ENCODE measurements around the gene TCAF1.

TCAF1 gene, protein sequence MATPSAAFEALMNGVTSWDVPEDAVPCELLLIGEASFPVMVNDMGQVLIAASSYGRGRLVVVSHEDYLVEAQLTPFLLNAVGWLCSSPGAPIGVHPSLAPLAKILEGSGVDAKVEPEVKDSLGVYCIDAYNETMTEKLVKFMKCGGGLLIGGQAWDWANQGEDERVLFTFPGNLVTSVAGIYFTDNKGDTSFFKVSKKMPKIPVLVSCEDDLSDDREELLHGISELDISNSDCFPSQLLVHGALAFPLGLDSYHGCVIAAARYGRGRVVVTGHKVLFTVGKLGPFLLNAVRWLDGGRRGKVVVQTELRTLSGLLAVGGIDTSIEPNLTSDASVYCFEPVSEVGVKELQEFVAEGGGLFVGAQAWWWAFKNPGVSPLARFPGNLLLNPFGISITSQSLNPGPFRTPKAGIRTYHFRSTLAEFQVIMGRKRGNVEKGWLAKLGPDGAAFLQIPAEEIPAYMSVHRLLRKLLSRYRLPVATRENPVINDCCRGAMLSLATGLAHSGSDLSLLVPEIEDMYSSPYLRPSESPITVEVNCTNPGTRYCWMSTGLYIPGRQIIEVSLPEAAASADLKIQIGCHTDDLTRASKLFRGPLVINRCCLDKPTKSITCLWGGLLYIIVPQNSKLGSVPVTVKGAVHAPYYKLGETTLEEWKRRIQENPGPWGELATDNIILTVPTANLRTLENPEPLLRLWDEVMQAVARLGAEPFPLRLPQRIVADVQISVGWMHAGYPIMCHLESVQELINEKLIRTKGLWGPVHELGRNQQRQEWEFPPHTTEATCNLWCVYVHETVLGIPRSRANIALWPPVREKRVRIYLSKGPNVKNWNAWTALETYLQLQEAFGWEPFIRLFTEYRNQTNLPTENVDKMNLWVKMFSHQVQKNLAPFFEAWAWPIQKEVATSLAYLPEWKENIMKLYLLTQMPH

DNA sequence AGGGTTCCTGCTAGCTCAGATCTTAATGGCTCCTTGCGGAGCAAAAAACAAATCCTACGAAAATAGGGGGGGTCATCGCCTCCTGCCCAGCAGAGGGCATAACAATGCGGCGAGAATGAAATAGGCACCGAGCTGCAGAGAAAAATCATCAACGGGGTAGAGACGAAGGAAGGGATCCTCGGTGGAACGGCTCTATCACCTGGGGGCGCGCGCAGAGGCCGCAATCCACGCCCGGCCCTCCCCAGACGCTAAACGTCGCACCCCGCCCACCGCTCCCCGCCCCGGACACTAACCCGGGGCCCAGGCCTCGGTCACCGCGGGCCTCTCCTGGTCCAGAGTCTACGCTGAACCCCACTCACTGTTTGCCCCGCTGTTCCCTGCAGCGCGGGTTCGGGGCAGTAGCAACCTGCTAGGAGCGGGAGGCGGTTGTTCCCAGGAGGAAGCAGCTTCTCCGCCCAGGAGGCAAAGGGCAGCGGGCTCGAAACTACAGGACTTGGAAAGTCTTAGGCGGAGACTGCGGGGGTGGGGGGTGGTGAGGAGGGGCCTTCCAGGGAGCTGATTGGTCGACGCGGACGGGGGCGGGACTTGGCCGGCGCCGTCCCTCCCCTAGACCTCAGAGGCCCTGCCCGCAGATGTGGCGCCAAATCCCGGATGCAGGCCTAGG, at the start of gene TCAF1:
Gene TCAF1 (minus strand): TSS at position 509 of the 664 bp plus-strand sequence. CDS start 25,568 bp downstream, outside the sequence.
- H3K27ac ChIP-seq: peak within 1 kb of the TSS; percentile 95
- TF ChIP-seq, protein P1, sequence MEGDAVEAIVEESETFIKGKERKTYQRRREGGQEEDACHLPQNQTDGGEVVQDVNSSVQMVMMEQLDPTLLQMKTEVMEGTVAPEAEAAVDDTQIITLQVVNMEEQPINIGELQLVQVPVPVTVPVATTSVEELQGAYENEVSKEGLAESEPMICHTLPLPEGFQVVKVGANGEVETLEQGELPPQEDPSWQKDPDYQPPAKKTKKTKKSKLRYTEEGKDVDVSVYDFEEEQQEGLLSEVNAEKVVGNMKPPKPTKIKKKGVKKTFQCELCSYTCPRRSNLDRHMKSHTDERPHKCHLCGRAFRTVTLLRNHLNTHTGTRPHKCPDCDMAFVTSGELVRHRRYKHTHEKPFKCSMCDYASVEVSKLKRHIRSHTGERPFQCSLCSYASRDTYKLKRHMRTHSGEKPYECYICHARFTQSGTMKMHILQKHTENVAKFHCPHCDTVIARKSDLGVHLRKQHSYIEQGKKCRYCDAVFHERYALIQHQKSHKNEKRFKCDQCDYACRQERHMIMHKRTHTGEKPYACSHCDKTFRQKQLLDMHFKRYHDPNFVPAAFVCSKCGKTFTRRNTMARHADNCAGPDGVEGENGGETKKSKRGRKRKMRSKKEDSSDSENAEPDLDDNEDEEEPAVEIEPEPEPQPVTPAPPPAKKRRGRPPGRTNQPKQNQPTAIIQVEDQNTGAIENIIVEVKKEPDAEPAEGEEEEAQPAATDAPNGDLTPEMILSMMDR (IDR thresholded peaks at IDR 0.05): peak; percentile 69
- no peak for TF ChIP-seq ZFX (IDR thresholded peaks at IDR 0.05; ENCODE audit: borderline replicate concordance)

DNA sequence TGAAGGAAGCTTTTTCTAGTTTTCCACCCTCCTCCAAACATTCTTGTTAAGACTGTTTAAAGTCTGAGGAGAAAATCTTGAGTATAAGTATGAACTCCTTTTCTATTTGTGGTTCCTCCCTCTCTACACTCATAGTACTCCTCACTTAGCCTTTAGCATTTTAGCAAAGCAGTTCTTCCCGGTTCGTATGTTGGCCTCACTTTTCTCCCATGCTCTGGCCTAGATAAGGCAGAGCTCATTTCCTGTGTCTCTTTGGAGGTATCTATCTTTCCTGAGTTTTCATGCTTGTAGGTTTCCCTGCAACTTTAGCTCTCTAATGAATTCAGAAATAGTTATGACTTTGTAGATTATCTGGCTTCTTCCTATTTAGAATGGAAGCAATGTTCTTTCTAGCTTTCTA, 46.8 kb upstream of the TCAF1 start:
- TF ChIP-seq ZFX (IDR thresholded peaks at IDR 0.05; ENCODE audit: borderline replicate concordance): no peak
- TF ChIP-seq, protein P1 (IDR thresholded peaks at IDR 0.05): no peak

DNA sequence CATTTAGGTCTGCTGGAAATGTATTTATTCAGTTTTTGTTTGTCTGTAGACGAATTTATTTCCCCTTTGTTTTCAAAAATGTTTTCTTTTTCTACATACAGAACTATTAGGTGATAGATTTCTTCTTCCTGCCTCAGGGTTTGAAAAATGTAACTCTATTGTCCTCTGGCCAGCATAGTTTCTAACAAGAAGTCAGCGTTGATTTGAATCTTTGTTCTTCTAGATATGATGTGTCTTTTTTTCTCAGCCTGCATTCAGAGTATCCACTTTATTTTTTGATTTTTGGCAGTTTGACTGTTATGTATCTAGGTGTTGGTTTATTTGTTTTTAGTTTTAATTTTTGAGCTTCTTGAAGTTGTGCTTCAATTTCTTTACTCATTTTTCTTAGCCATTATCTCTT, 45.1 kb upstream of the TCAF1 start:
- TF ChIP-seq, protein P1 (IDR thresholded peaks at IDR 0.05): no peak
- no peak for TF ChIP-seq ZFX (IDR thresholded peaks at IDR 0.05; ENCODE audit: borderline replicate concordance)
- no peak overlapping the region for H3K27ac ChIP-seq

More for the DNA sequence above, 46.8 kb upstream of the TCAF1 start:
- H3K27ac ChIP-seq: no peak overlapping the region

DNA sequence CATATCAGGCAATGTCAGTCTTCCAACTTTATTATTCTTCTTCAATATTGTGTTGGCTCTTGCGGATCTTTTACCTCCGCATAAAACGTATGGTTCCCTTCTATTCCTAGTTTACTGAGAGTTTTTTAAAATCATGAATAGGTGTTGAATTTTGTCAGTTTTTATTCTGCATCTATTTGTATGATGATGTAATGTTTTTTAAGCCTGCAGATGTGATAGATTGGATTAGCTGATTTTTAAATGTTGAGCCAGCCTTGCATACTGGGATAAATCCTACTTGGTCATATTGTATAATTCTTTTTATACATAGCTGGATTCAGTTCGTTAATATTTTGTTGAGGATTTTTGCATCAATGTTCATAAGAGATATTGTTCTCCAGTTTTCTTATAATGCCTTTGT, 43.4 kb upstream of the TCAF1 start:
- no peak overlapping the region for H3K27ac ChIP-seq
- no peak for TF ChIP-seq ZFX (IDR thresholded peaks at IDR 0.05; ENCODE audit: borderline replicate concordance)
- TF ChIP-seq, protein P1 (IDR thresholded peaks at IDR 0.05): no peak

DNA sequence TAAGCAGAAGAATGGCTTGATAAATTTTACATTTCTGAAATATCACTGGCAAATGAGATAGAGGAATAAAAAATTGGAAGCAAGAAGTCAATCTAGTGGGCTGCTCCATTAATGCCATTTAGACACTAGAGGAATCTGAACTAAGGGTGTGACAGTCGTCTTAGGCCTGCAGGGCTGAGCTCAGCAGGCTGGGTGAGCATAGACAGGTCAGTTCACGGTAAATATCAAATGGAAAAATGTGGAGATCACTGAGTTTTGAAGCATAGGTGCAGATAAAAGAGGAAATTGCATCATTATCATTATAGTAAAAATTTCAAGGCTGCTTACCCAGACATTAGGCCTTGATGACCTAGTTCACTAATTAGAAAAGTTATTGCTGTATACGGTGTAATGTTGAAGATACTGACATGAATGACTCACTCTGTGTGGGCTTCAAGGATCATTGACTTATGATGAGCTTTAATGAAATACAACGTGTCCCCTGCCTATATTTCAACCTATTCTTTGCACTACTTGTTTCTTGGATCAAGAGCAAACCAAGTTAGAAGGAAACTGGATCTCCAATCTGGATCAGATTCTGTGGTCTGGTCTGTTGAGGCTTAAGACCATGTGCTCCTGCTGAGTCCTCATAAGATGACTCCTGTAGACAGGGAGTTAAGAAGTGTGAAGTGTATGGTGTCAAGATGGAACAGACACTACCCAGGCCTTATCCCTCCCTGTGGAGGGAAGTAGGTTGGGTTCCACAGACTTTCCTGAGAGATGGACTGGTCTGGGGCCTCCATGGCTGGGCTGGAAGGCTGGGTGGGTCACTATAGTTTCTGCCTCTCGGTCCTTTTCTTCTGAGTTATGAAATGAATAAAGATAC, 36.6 kb upstream of the TCAF1 start:
- H3K27ac ChIP-seq: no peak overlapping the region
- TF ChIP-seq ZFX (IDR thresholded peaks at IDR 0.05; ENCODE audit: borderline replicate concordance): no peak
- TF ChIP-seq, protein P1 (IDR thresholded peaks at IDR 0.05): no peak
